ENCODE data around the gene DST.

DNA sequence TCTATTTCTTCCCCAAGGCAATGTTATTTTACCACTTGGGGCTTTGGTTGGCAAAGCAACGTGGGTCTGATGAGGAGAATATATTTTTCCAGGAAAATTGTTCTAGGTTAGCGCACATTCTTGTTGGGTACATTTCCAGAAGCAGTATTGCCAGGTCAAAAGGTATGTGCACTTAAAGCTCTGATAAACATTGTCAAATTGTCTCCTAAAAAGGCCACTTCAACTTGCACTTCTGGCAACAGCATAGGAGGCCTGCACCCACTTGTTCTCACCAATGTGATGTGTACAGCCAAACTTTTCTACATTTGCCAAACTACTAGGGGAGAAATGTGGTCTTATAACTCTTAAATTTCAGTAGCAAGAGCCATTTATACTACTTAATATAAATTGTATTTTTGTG, 197.8 kb downstream of the DST start:
- TF ChIP-seq, protein P1, sequence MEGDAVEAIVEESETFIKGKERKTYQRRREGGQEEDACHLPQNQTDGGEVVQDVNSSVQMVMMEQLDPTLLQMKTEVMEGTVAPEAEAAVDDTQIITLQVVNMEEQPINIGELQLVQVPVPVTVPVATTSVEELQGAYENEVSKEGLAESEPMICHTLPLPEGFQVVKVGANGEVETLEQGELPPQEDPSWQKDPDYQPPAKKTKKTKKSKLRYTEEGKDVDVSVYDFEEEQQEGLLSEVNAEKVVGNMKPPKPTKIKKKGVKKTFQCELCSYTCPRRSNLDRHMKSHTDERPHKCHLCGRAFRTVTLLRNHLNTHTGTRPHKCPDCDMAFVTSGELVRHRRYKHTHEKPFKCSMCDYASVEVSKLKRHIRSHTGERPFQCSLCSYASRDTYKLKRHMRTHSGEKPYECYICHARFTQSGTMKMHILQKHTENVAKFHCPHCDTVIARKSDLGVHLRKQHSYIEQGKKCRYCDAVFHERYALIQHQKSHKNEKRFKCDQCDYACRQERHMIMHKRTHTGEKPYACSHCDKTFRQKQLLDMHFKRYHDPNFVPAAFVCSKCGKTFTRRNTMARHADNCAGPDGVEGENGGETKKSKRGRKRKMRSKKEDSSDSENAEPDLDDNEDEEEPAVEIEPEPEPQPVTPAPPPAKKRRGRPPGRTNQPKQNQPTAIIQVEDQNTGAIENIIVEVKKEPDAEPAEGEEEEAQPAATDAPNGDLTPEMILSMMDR (conservative IDR thresholded peaks at IDR 0.05 in 1 of 2, IDR thresholded peaks at IDR 0.05 in 1 of 2; ENCODE audit: low read depth in 1 of 2, low read length in 2 of 2) = no peak
- TF ChIP-seq EZH2 (IDR thresholded peaks at IDR 0.05; ENCODE audit: low read length, missing control alignments) = no peak
